Liver (tissue), 9 donors: Measurements from ENCODE around the gene MAP2K4. TPM values are rescaled to one million over a fixed set of nuclear protein-coding genes. Genes with fewer than 3 reads are reported as not detected.

ENCODE experiments used
- DNase-seq: peaks from one replicate; pipeline ENCODE4 v3.0.0-alpha.2; 2017; ENCODE audit warnings: low spot score
- H3K27ac ChIP-seq, 2 donors: one replicate each; pipeline ENCODE4 v1.7.0; 2013; ENCODE audit warnings: inconsistent platforms in 2 of 2, low read length in 2 of 2, control low read depth in 1 of 2, low read depth in 1 of 2, mild to moderate bottlenecking in 1 of 2
- H3K27me3 ChIP-seq, 4 donors: one replicate each; pipeline versions ENCODE4 v1.6.1 to v1.7.0; 2013; ENCODE audit warnings: low read length in 3 of 4, inconsistent platforms in 1 of 4, mild to moderate bottlenecking in 1 of 4, moderate library complexity in 1 of 4; ENCODE audit not compliant: control insufficient read depth in 4 of 4, insufficient read depth in 4 of 4
- H3K36me3 ChIP-seq, 4 donors: one replicate each; pipeline versions ENCODE4 v1.6.1 to v1.7.0; 2013; ENCODE audit warnings: low read length in 3 of 4, mild to moderate bottlenecking in 3 of 4, low read depth in 1 of 4, moderate library complexity in 1 of 4; ENCODE audit not compliant: control insufficient read depth in 4 of 4, insufficient read depth in 3 of 4
- H3K4me1 ChIP-seq, 4 donors: one replicate each; pipeline versions ENCODE4 v1.6.1 to v1.7.0; 2013; ENCODE audit warnings: low read length in 3 of 4, mild to moderate bottlenecking in 3 of 4, moderate library complexity in 1 of 4; ENCODE audit not compliant: control insufficient read depth in 4 of 4, insufficient read depth in 4 of 4
- H3K4me3 ChIP-seq, 3 donors: one replicate each; pipeline versions ENCODE4 v1.6.1 to v1.7.0; 2013; ENCODE audit warnings: low read length in 3 of 3, control low read depth in 1 of 3, low read depth in 1 of 3, mild to moderate bottlenecking in 1 of 3
- H3K9ac ChIP-seq, 2 donors: one replicate each; pipeline ENCODE4 v1.7.0; 2013; ENCODE audit warnings: low read length in 2 of 2, mild to moderate bottlenecking in 2 of 2, moderate library complexity in 2 of 2, control low read depth in 1 of 2, low read depth in 1 of 2
- H3K9me3 ChIP-seq, 4 donors: one replicate each; pipeline versions ENCODE4 v1.6.1 to v1.7.0; 2013; ENCODE audit warnings: low read length in 3 of 4; ENCODE audit not compliant: control insufficient read depth in 4 of 4
- CTCF ChIP-seq: fragments of 150-350 bp; IDR thresholded peaks from 2 replicates; pipeline ENCODE4 v1.5.1; 2017; ENCODE audit warnings: improper control_type of control experiment, low read depth, low read length; ENCODE audit not compliant: missing input control
- EGR1 ChIP-seq, 2 donors: IDR thresholded peaks; 2 replicates each; pipeline ENCODE4 v1.6.1; 2016 to 2018; ENCODE audit warnings: antibody characterized with exemption in 2 of 2, low read depth in 2 of 2
- FOXA1 ChIP-seq: IDR thresholded peaks from 2 replicates; pipeline ENCODE4 v1.6.1; 2016; ENCODE audit warnings: antibody characterized with exemption
- FOXA2 ChIP-seq: IDR thresholded peaks from 2 replicates; pipeline ENCODE4 v1.6.1; 2016; ENCODE audit warnings: antibody characterized with exemption
- GABPA ChIP-seq, 2 donors: IDR thresholded peaks in 1 of 2; conservative IDR thresholded peaks in 1 of 2; 2 replicates each; pipeline ENCODE4 v1.6.1; 2016; ENCODE audit warnings: antibody characterized with exemption in 2 of 2, mild to moderate bottlenecking in 1 of 2, moderate library complexity in 1 of 2
- HNF4A ChIP-seq, 2 donors: conservative IDR thresholded peaks; 2 replicates each; pipeline ENCODE4 v1.6.1; 2016; ENCODE audit warnings: antibody characterized with exemption in 2 of 2, mild to moderate bottlenecking in 2 of 2
- HNF4G ChIP-seq: IDR thresholded peaks from 2 replicates; pipeline ENCODE4 v1.6.1; 2016; ENCODE audit warnings: antibody characterized with exemption
- JUND ChIP-seq, 2 donors: IDR thresholded peaks; 2 replicates each; pipeline ENCODE4 v1.6.1; 2016; ENCODE audit warnings: antibody characterized with exemption in 2 of 2
- MAX ChIP-seq: IDR thresholded peaks from 2 replicates; pipeline ENCODE4 v1.6.1; 2016; ENCODE audit warnings: antibody characterized with exemption
- NR2F2 ChIP-seq: IDR thresholded peaks from 2 replicates; pipeline ENCODE4 v1.6.1; 2016; ENCODE audit warnings: antibody characterized with exemption
- RAD21 ChIP-seq, 2 donors: IDR thresholded peaks; 2 replicates each; pipeline ENCODE4 v1.6.1; 2016; ENCODE audit warnings: antibody characterized with exemption in 2 of 2, mild to moderate bottlenecking in 2 of 2
- RXRA ChIP-seq, 2 donors: IDR thresholded peaks; 2 replicates each; pipeline ENCODE4 v1.6.1; 2017 to 2018; ENCODE audit warnings: antibody characterized with exemption in 2 of 2, mild to moderate bottlenecking in 1 of 2
- SP1 ChIP-seq: IDR thresholded peaks from 2 replicates; pipeline ENCODE4 v1.6.1; 2018; ENCODE audit warnings: antibody characterized with exemption, mild to moderate bottlenecking
- TAF1 ChIP-seq: conservative IDR thresholded peaks from 2 replicates; pipeline ENCODE4 v1.6.1; 2016; ENCODE audit warnings: antibody characterized with exemption, mild to moderate bottlenecking
- YY1 ChIP-seq: IDR thresholded peaks from 2 replicates; pipeline ENCODE4 v1.6.1; 2016; ENCODE audit warnings: antibody characterized with exemption, mild to moderate bottlenecking
- ZBTB33 ChIP-seq: IDR thresholded peaks from 2 replicates; pipeline ENCODE4 v1.6.1; 2016; ENCODE audit warnings: antibody characterized with exemption
- polyA plus RNA-seq, 2 donors: library from polyadenylated mRNA; stranded (reverse) in 1 of 2; unstranded in 1 of 2; fragments of 200-250 nt in 1 of 2; fragments of >200 nt in 1 of 2; fragmentation: Nextera tagmentation in 1 of 2; extraction: Ambion mirVana in 1 of 2; gene quantifications; one replicate each; pipeline versions ENCODE4 v1.2.1 to v1.2.3, GENCODE V29; 2013 to 2015
- total RNA-seq, 2 donors: library from RNA; depleted of rRNA; stranded (reverse); fragments of >200 nt; gene quantifications; one replicate each; pipeline ENCODE4 v1.2.3, GENCODE V29; 2014
- TF ChIP-seq, protein P1 (sequence below): IDR thresholded peaks from 2 replicates; pipeline ENCODE4 v1.6.1; 2016; ENCODE audit warnings: antibody characterized with exemption, mild to moderate bottlenecking
- TF ChIP-seq, protein P2 (sequence below): IDR thresholded peaks from 2 replicates; pipeline ENCODE4 v1.6.1; 2016; ENCODE audit warnings: antibody characterized with exemption
- donor health status: healthy.
- donor health status: healthy.
- donor health status: healthy.
- donor health status: healthy.
- donor health status: healthy.

Gene MAP2K4
- total and polyA plus RNA-seq, 4 donors, result 9.2 to 23.8 (median 14.7) TPM

DNA sequence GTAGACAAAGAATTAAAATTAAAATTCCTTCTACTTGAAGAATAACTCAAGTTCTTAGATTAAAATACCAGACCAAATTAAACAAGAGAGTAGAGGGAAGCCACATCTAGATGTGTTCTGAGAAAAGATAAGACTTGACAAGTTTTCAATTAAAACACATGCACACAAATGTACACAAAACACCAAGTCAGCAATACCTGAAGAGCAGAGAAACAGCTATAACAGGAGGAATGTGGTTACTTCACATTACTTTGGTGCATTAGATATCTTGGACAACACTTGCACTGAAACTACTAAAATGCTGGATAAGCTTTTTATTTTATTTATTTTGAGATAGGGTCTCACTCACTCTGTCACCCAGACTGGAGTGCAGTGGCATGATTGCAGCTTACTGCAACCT is 113.9 kb downstream of the MAP2K4 start:
- Histone ChIP-seq H3K27ac (no peak overlapping the region), H3K9ac (no peak overlapping the region), H3K4me1 (no peaks in the 10 kb centered on the region), H3K9me3 (peaks cover 0 to 4% (median 0%) of the 10 kb centered on the region in 4 donors), H3K27me3 (no peaks in the 10 kb centered on the region), H3K36me3 (peaks cover 0 to 26% (median 10%) of the 10 kb centered on the region in 4 donors), H3K4me3 (no peak overlapping the region)
- no peak for DNase-seq
- TF ChIP-seq HNF4A (conservative IDR thresholded peaks at IDR 0.05) (no peak), SP1 (no peak), ZBTB33 (no peak), CTCF (no peak), RXRA (IDR thresholded peaks at IDR 0.05) (no peak), EGR1 (IDR thresholded peaks at IDR 0.05; ENCODE audit: low read depth in 2 of 2) (no peak), RAD21 (IDR thresholded peaks at IDR 0.05) (no peak), GABPA (IDR thresholded peaks at IDR 0.05 in 1 of 2, conservative IDR thresholded peaks at IDR 0.05 in 1 of 2) (no peak), JUND (IDR thresholded peaks at IDR 0.05) (no peak), NR2F2 (no peak), FOXA2 (no peak), FOXA1 (no peak), HNF4G (no peak), TAF1 (no peak), MAX (no peak), YY1 (no peak)
- TF ChIP-seq, protein P1, sequence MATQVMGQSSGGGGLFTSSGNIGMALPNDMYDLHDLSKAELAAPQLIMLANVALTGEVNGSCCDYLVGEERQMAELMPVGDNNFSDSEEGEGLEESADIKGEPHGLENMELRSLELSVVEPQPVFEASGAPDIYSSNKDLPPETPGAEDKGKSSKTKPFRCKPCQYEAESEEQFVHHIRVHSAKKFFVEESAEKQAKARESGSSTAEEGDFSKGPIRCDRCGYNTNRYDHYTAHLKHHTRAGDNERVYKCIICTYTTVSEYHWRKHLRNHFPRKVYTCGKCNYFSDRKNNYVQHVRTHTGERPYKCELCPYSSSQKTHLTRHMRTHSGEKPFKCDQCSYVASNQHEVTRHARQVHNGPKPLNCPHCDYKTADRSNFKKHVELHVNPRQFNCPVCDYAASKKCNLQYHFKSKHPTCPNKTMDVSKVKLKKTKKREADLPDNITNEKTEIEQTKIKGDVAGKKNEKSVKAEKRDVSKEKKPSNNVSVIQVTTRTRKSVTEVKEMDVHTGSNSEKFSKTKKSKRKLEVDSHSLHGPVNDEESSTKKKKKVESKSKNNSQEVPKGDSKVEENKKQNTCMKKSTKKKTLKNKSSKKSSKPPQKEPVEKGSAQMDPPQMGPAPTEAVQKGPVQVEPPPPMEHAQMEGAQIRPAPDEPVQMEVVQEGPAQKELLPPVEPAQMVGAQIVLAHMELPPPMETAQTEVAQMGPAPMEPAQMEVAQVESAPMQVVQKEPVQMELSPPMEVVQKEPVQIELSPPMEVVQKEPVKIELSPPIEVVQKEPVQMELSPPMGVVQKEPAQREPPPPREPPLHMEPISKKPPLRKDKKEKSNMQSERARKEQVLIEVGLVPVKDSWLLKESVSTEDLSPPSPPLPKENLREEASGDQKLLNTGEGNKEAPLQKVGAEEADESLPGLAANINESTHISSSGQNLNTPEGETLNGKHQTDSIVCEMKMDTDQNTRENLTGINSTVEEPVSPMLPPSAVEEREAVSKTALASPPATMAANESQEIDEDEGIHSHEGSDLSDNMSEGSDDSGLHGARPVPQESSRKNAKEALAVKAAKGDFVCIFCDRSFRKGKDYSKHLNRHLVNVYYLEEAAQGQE, result no peak
- TF ChIP-seq, protein P2, sequence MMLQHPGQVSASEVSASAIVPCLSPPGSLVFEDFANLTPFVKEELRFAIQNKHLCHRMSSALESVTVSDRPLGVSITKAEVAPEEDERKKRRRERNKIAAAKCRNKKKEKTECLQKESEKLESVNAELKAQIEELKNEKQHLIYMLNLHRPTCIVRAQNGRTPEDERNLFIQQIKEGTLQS, result no peak
